A673 (cell line): ENCODE measurements around the gene GALM. TPM values are rescaled to one million over a fixed set of nuclear protein-coding genes. Genes with fewer than 3 reads are reported as not detected.

Experiments used
- BruUV-seq: library from RNA; stranded (reverse); fragments of 400-500 nt; replicated peaks from 2 replicates; lab custom pipeline; 2021; lab: Mats Ljungman, UMichigan
- CTCF ChIA-PET: fragments of 300-600 bp; sonication (Branson Sonifier 250); formaldehyde crosslinking; loops from one replicate; lab custom pipeline; 2022; ENCODE audit warnings: antibody characterized with exemption; lab: Charles Lee
- POLR2A ChIA-PET: fragments of 300-600 bp; sonication (Branson Sonifier 250); formaldehyde crosslinking; loops from one replicate; lab custom pipeline; 2022; ENCODE audit warnings: antibody characterized with exemption; ENCODE audit not compliant: low non-redundant PET; lab: Charles Lee
- DNase-seq: peaks from one replicate; pipeline ENCODE4 v3.0.0-alpha.2; 2015; ENCODE audit warnings: low spot score
- H3K27ac ChIP-seq: fragments of 200-600 bp; sonication (generic); 2 replicates; pipeline ENCODE4 v1.5.1; 2016; ENCODE audit warnings: mixed run types, low read depth, mild to moderate bottlenecking, mixed read lengths, antibody characterized with exemption, low read length; ENCODE audit not compliant: poor library complexity, severe bottlenecking
- H3K27me3 ChIP-seq: fragments of 200-600 bp; sonication (generic); replicated peaks from 2 replicates; pipeline ENCODE4 v1.6.1; 2017; ENCODE audit warnings: mixed run types, low read depth, mild to moderate bottlenecking, mixed read lengths, antibody characterized with exemption, low read length; ENCODE audit not compliant: insufficient read depth, poor library complexity
- H3K36me3 ChIP-seq: fragments of 200-600 bp; sonication (generic); 2 replicates; pipeline ENCODE4 v1.6.1; 2016; ENCODE audit warnings: mixed run types, mild to moderate bottlenecking, mixed read lengths, antibody characterized with exemption, low read length; ENCODE audit not compliant: insufficient read depth, poor library complexity, severe bottlenecking
- H3K4me1 ChIP-seq: fragments of 200-600 bp; sonication (generic); 2 replicates; pipeline ENCODE4 v1.6.1; 2017; ENCODE audit warnings: mixed run types, mild to moderate bottlenecking, mixed read lengths, antibody characterized with exemption, low read length; ENCODE audit not compliant: insufficient read depth, poor library complexity, severe bottlenecking
- H3K4me3 ChIP-seq: fragments of 200-600 bp; sonication (generic); 2 replicates; pipeline ENCODE4 v1.5.1; 2016; ENCODE audit warnings: low read depth, mixed run types, mild to moderate bottlenecking, mixed read lengths, low read length; ENCODE audit not compliant: poor library complexity, severe bottlenecking
- H3K9me3 ChIP-seq: fragments of 200-600 bp; sonication (generic); 2 replicates; pipeline ENCODE4 v1.6.1; 2016; ENCODE audit warnings: mixed run types, low read depth, mild to moderate bottlenecking, mixed read lengths, antibody characterized with exemption, low read length; ENCODE audit not compliant: poor library complexity, severe bottlenecking
- CTCF ChIP-seq: fragments of 300-800, 200-600 bp; sonication (generic); conservative IDR thresholded peaks from 2 replicates; pipeline ENCODE4 v1.5.1; 2017; ENCODE audit warnings: low read depth, mild to moderate bottlenecking, antibody characterized with exemption, low read length, moderate library complexity, mixed read lengths
- EZH2 ChIP-seq: fragments of 200-600 bp; sonication (generic); IDR thresholded peaks from 2 replicates; pipeline ENCODE4 v1.6.1; 2017; ENCODE audit warnings: borderline replicate concordance, low read depth, mild to moderate bottlenecking, mixed read lengths, antibody characterized with exemption, low read length; ENCODE audit not compliant: poor library complexity, severe bottlenecking
- intact Hi-C: fragments of 100-400 bp; cut with micrococcal nuclease; formaldehyde crosslinking; loops from one replicate; pipeline ENCODE4 v1.10.0; 2022; ENCODE audit not compliant: unreplicated experiment
- total RNA-seq: library from RNA; stranded (reverse); gene quantifications from 2 replicates; pipeline ENCODE4 v1.2.3, GENCODE V29; 2021

Gene GALM
- total RNA-seq, 1 experiment from 2014 or later, result 6.6 TPM

DNA sequence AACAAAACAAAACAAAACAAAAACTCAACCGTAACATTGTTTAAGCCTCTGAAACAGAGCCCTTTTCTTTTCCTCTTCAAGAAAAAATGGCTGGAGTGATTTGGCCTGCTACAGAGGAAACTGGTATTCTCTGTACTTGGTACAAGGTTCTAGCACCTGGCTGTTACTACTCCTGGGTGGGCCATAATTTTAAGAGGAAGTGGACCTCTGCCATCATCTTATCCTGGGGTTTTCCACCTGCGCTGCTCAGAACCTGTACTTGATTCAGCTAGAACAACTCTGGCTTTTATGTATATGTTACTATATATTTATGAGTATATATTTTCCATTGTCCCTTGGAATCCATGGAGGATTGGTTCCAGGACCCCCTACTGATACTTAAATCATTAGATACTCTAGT lies 62.8 kb downstream of the GALM start:
- no TSS peak for BruUV-seq
- CTCF ChIA-PET, result no interaction called here
- H3K9me3 ChIP-seq, result no peaks in the 10 kb centered on the region
- no peak for DNase-seq
- POLR2A ChIA-PET, result no interaction called here
- intact Hi-C loops, result no loop called here
- peaks cover 9% of the 10 kb centered on the region for H3K36me3 ChIP-seq
- H3K27me3 ChIP-seq, result no peaks in the 10 kb centered on the region
- no peak overlapping the region for H3K4me3 ChIP-seq
- no peaks in the 10 kb centered on the region for H3K4me1 ChIP-seq
- H3K27ac ChIP-seq, result no peak overlapping the region
- no peak for TF ChIP-seq EZH2

DNA sequence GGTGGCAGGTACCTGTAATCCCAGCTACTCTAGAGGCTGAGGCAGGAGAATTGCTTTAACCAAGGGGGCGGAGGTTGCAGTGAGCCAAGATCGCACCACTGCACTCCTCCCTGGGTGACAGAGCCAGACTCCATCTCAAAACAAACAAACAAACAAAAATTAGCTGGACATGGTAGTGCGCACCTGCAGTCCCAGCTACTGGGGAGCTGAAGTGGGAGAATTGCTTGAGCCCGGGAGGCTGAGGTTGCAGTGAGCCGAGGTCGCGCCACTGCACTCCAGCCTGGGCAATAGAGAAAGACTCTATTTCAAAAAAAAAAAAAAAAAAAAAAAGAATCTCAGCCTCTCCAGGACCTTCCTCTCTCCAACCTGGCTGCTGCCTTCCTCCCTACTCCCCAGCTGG lies 65.2 kb downstream of the GALM start:
- H3K4me3 ChIP-seq, result no peak overlapping the region
- DNase-seq, result no peak
- peaks cover 12% of the 10 kb centered on the region for H3K36me3 ChIP-seq
- H3K27ac ChIP-seq, result no peak overlapping the region
- H3K27me3 ChIP-seq, result no peaks in the 10 kb centered on the region
- intact Hi-C loops, result no loop called here
- no TSS peak for BruUV-seq
- ChIA-PET CTCF (interaction anchor here (0.5 kb wide), 1 partner anchor 200 kb away, joined by 4 read pairs; no protein-coding TSS in a partner anchor), POLR2A (interaction anchor here (0.6 kb wide), 1 partner anchor 20 kb away, joined by 3 read pairs; no protein-coding TSS in a partner anchor)
- no peaks in the 10 kb centered on the region for H3K9me3 ChIP-seq
- no peak for TF ChIP-seq EZH2
- TF ChIP-seq CTCF, result no peak
- H3K4me1 ChIP-seq, result peaks cover 13% of the 10 kb centered on the region

DNA sequence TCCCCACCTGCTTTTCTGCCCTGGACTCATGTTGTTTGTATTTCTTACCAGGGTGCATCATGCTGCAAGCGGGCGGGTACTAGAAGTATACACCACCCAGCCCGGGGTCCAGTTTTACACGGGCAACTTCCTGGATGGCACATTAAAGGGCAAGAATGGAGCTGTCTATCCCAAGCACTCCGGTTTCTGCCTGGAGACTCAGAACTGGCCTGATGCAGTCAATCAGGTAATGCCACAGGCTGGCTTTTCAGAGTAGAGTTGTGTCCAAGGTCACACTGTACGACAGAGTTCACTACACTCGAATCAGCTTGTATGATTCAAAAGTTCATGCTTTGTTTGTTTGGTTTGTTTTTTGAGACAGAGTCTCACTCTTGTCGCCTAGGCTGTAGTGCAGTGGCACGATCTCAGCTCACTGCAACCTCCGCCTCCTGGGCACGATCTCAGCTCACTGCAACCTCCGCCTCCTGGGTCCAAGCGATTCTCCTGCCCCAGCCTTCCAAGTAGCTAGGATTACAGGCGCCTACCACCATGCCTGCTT lies 65.8 kb downstream of the GALM start:
- H3K4me3 ChIP-seq, result no peak overlapping the region
- intact Hi-C loops, result no loop called here
- ChIA-PET POLR2A (interaction anchor here (0.6 kb wide), 1 partner anchor 20 kb away, joined by 3 read pairs; no protein-coding TSS in a partner anchor), CTCF (interaction anchor here (0.5 kb wide), 1 partner anchor 200 kb away, joined by 4 read pairs; no protein-coding TSS in a partner anchor)
- H3K4me1 ChIP-seq, result peaks cover 19% of the 10 kb centered on the region
- H3K36me3 ChIP-seq, result peaks cover 12% of the 10 kb centered on the region
- H3K27me3 ChIP-seq, result no peaks in the 10 kb centered on the region
- H3K9me3 ChIP-seq, result no peaks in the 10 kb centered on the region
- TF ChIP-seq EZH2, result no peak
- TF ChIP-seq CTCF, result no peak
- no peak overlapping the region for H3K27ac ChIP-seq
- no peak for DNase-seq
- no TSS peak for BruUV-seq
